Hematopoietic multipotent progenitor cell treated with erythropoietin and hydrocortisone succinate and interleukin-3 and kit ligand, for 4 days (in vitro differentiated cells): ENCODE results near the gene ARHGAP11A.

Source experiments
- DNase-seq: peaks from one replicate; pipeline ENCODE4 v3.0.0-alpha.2; 2015

ARHGAP11A gene

DNA sequence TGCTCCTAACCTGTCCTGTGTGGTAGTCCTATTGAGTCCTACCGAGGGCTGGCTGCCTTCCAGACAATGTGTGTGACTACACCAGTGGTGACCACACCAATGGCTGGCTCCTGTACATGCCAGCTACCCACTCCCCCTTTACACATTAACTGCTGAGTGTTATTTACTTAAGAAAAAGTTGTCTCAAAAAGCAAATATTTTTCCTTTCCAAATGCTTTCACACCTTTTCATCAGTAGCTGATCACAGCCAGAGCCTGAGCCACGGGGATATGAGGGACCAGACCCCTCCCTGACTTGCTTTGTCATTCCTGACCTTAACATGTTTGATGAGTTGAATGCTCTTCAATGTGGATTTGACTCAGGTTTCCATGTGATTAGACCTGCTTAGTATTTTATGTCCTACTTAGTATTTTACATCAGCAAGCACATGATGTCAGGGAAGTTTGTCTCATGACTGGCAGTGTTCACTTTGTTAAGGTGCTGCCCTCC, 72.9 kb downstream of the ARHGAP11A start:
- no peak for DNase-seq
